ENCODE data around the gene TTLL10.

Gene TTLL10

DNA sequence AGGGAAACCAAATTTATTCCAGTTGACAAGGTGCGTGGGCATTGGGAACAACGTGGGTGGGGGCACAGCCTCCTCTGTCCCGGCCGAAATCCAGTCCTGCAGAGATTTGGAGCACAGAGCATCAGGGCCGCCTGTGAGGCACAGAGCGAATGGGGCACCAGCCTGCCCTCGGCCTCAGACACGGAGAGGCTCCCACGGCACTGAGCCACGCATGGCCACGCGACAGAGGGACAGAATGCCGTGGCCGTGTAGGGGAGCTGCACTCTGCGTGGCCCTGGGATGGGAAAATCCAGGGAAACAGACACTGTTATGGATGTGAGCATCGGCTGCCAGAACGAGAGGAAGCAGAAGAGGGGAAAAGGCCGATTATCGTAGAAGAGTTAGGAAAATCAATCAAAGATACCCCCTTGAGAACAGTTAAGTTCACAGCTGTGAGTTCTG is 44.3 kb upstream of the TTLL10 start:
- no peak overlapping the region for H3K4me3 ChIP-seq (ENCODE audit: low read depth, low read length)
- TF ChIP-seq, protein P1, sequence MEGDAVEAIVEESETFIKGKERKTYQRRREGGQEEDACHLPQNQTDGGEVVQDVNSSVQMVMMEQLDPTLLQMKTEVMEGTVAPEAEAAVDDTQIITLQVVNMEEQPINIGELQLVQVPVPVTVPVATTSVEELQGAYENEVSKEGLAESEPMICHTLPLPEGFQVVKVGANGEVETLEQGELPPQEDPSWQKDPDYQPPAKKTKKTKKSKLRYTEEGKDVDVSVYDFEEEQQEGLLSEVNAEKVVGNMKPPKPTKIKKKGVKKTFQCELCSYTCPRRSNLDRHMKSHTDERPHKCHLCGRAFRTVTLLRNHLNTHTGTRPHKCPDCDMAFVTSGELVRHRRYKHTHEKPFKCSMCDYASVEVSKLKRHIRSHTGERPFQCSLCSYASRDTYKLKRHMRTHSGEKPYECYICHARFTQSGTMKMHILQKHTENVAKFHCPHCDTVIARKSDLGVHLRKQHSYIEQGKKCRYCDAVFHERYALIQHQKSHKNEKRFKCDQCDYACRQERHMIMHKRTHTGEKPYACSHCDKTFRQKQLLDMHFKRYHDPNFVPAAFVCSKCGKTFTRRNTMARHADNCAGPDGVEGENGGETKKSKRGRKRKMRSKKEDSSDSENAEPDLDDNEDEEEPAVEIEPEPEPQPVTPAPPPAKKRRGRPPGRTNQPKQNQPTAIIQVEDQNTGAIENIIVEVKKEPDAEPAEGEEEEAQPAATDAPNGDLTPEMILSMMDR (IDR thresholded peaks at IDR 0.05; ENCODE audit: low read depth, low read length, missing control alignments): no peak
- DNase-seq (ENCODE audit: low read depth): no peak

DNA sequence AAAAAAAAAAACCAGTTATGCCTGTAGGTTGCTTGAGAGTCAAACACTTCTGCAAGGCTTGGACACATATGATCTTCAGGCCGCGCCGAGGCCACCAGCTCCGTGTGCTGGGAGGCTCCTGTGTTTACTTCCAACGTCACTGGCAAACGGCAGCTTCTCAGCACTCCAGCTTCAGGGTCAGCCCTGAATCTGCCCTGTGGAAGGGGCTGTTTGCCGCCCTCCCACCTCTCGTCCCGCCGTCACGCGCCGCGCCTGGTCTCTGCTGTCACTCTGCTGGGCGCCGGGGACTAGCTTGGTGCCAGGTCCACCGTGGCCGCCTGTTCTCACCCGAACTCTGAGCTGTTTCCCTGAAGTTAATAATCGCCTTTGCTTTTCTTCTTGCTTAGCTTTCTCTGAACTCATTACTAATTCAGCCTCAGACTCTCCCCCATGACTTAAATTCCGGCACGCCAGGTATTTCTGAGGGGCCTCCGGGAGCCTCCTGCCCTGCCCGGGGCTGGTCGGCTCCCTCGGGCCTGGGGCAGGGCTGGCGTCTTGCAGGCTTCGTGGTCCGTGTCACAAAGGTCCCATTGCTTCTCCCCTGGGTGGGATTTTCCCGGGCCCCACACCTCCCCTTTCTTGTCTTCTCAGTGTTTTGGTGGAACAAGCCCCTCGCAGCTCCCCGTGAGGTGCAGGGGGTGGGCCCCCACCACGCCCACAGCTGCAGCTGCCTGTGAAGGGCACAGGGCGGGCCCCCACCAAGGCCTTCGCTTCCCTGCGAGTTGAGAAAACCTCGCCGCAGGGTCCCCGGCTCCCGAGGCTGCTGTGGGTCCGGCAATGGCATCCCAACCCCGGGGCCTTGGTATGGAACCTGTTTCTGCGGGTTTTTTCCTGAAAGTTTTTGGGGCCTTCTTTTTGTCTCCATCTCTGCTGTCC is 43.2 kb upstream of the TTLL10 start:
- DNase-seq (ENCODE audit: low read depth): no peak
- TF ChIP-seq, protein P1 (IDR thresholded peaks at IDR 0.05; ENCODE audit: low read depth, low read length, missing control alignments): no peak
- no peak overlapping the region for H3K4me3 ChIP-seq (ENCODE audit: low read depth, low read length)

DNA sequence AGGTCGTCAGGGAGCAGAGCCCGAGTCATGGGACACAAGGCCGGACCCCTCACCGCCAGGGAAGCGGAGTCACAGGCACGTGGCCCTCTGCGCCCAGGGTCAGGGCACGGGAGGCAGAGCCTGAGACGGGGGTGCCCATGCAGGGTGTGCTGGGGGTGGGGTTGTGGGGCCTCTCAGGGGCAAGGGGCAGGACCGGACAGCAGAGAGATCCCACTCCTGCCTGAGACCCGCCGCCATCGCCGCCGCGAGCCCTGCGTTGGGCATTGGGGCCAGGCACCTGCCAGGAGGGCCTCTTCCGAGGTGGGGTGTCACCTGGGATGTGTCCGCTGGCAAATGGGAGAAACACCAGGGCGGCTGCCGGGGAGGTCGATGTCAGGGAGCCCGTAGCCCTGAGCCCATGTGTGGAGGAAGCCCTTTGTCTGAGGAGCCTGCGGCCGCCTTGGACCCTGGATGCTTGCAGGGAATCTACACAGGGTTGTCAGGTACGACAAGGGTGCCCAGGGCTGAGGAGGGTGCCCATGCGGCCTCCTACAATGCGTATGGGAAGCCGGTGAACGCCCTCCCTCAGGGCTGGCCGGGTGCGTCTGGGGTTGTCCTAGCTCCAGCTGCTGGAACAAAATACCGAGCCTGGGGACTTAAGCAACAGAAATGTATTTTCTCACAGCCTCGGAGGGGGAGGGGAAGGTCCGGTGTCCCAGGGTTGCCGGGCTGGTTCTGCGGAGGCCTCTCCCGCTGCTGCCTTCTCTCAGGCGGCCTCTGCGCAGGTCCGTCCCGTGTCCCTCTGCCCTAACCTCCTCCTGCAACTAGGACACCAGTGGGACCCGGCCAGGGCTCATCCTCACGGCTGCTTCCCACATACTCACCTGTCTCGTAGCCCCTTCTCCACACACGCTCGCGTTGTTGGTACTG is 41.4 kb upstream of the TTLL10 start:
- DNase-seq (ENCODE audit: low read depth): no peak
- H3K4me3 ChIP-seq (ENCODE audit: low read depth, low read length): no peak overlapping the region
- TF ChIP-seq, protein P1 (IDR thresholded peaks at IDR 0.05; ENCODE audit: low read depth, low read length, missing control alignments): no peak

DNA sequence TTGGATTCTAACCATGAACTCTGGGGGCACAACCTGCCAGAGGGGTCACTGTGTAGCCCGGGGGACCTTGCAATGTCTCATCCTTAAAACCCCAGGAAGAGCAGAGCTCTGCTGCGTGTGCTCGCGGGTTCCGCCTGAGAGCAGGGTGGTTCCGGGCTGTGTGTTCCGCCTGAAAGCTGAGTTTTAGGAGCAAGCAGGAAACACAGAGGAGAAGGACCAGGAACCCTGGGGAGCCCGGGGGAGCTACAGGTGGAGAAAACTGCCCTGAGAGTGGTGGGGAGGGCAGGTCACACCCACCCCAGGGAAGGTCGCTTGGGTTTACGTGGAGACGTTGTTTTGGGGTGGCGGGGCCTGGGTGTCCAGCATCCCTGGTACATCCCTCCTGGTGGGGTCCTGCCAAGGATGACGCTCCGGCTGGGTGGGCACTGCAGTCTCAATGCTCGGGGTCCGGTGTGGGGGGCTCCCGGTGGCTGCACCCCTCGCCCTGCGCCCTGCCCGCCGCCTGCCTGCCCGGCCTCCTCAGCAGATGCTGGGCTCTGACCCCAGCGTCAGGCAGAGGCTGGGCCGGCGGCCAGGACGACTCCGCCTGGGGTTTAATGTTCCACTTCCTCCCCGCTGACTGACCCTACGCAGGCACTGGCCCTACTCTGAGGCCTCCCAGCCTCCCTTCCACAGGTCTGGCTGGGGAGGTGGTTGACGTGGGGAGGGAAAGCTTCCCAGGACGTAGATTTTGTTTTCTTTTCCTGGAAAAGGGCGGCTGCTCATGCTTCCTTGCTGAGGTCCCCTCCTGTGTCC is 40.5 kb upstream of the TTLL10 start:
- TF ChIP-seq, protein P1 (IDR thresholded peaks at IDR 0.05; ENCODE audit: low read depth, low read length, missing control alignments): no peak
- no peak for DNase-seq (ENCODE audit: low read depth)
- no peak overlapping the region for H3K4me3 ChIP-seq (ENCODE audit: low read depth, low read length)

DNA sequence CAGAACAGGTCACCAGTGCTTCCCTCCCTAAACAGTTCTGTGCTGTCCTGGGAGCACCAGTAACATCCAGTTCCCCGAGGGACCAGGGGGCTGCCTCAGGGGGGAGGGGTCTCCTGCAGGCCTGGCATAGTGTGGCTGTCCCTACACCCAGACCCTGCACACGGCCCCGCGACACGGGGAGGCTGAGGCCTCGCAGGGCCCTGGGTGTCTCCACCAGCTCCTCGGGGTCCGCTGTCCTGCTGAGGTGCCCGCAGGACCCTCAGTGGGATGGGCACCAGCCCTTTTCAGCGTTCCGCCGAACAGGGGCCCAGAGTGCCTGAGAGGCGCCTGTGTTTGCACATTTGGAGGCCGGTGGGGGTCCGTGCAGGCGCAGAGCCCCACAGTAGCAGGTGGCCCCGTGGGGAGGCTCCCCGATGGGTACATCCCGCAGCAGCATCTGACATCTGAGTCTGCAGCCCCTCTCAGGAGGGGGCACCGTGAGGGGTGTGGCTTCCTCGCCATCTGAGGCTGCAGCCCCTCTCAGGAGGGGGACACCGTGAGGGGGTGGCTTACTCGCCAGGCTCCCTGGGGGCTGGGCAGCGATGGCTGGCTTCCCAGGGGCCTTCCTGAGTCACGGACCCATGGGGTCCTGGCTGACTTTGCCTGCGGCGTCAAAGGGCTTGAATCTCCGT is 39.2 kb upstream of the TTLL10 start:
- H3K4me3 ChIP-seq (ENCODE audit: low read depth, low read length): no peak overlapping the region
- no peak for DNase-seq (ENCODE audit: low read depth)
- TF ChIP-seq, protein P1 (IDR thresholded peaks at IDR 0.05; ENCODE audit: low read depth, low read length, missing control alignments): no peak
